GM20000 (cell line): ENCODE data around the gene ADM5.

Source experiments
- DNase-seq: peaks from one replicate; pipeline ENCODE4 v3.0.0; 2012; ENCODE audit warnings: low spot score
- CTCF ChIP-seq: IDR thresholded peaks from 2 replicates; pipeline ENCODE4 v1.5.1; 2012; ENCODE audit warnings: mild to moderate bottlenecking, control low read depth; ENCODE audit errors: extremely low read depth, missing control alignments

Gene ADM5

GRCh38 chr19:49665351-49666119 lies 23.9 kb upstream of the ADM5 start, which contains the start of the genes BCL2L12 and IRF3:
Gene BCL2L12, plus strand, starts transcription at chr19:49665933. Its CDS starts 760 bp downstream, at chr19:49666693.
Gene IRF3, minus strand, starts transcription at chr19:49665857. Its CDS starts 1,019 bp downstream, at chr19:49664838.
- peak; percentile 99 for DNase-seq
- no peak for TF ChIP-seq CTCF

- TF ChIP-seq CTCF, result no peak
- no peak for DNase-seq
These were observed 23.3 kb upstream of the ADM5 start for GRCh38 chr19:49666120-49666444.

- no peak for DNase-seq
- no peak for TF ChIP-seq CTCF
These were observed 21.9 kb upstream of the ADM5 start for GRCh38 chr19:49667473-49667872.

- no peak for DNase-seq
- TF ChIP-seq CTCF, result no peak
These were observed 19.9 kb upstream of the ADM5 start for GRCh38 chr19:49669516-49669915.

- peak; percentile 93 for TF ChIP-seq CTCF
- peak; percentile 91 for DNase-seq
These were observed 17.1 kb upstream of the ADM5 start for GRCh38 chr19:49672131-49672919.

GRCh38 chr19:49676136-49676783 lies 13.1 kb upstream of the ADM5 start:
- no peak for TF ChIP-seq CTCF
- peak; percentile 80 for DNase-seq

- peak; percentile 97 for DNase-seq
- TF ChIP-seq CTCF, result no peak
These were observed 12.6 kb upstream of the ADM5 start for GRCh38 chr19:49676784-49677230.
